Heart left ventricle (tissue), 13 donors: Measurements from ENCODE around the gene KMT5B.

Experiments used
- CTCF ChIP-seq, 12 donors: fragments of 200-600 bp; sonication (generic) in 4 of 12; IDR thresholded peaks; one replicate each; pipeline versions ENCODE4 v1.5.0 to v1.8.0; 2018 to 2022; ENCODE audit warnings: antibody characterized with exemption in 12 of 12, mild to moderate bottlenecking in 5 of 12
- POLR2A ChIP-seq, 2 donors: fragments of 450-650 bp; IDR thresholded peaks; one replicate each; pipeline ENCODE4 v1.6.1; 2017; ENCODE audit warnings: antibody characterized with exemption in 2 of 2, mild to moderate bottlenecking in 2 of 2, moderate library complexity in 2 of 2
- donor health status: ischemic (EF 13 %, LVEDD 7.1; RV severe dilation, severe dysfunction).
- donor health status: DM: no; HTN: yes; CAD: no.
- donor health status: DM: no; HTN: no; CAD: no.
- donor health status: ischemic (EF 25% LVEDD 6.9; RV normal size, moderate dysfunction).
- donor health status: ischemic (EF 25% LVEDD 5.7; RV mildly dilated, moderate dysfunction).
- donor health status: ischemic (EF 35%, LVEDD 5.7; RV mildly dilated, moderate dysfunction).
- donor health status: nonischemic (EF 11% LVEDD 7.7; RV severe dilation, severe dysfunction).
- donor health status: DM: yes; HTN: yes; CAD: no.
- donor health status: PGD.
- donor health status: ischemic (EF 29% LVEDD 5.4; RV normal size, mild dysfunction).
- donor health status: nonischemic (EF 23%, LVEDD 6.1; RV moderate dilation, normal function).

DNA sequence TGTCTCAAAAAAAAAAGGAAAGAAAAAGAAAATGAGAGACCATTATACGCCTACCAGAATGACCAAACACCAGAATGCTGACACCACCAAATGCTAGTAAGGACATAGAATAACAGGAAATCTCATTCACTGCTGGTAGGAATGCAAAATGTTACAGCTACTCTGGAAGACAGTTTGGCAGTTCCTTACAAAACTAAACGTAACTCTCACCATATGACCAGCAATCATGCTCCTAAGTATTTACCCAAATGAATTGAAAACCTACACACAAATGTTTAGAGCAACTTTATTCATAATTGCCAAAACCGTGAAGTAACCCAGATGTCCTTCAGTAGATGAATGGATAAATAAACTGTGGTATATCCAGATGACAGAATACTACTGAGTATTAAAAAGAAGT, 99.1 kb downstream of the KMT5B start:
- TF ChIP-seq CTCF (IDR thresholded peaks at IDR 0.05): no peak
- TF ChIP-seq POLR2A (IDR thresholded peaks at IDR 0.05): no peak
